AG09309 (cell line): ENCODE measurements around the gene SSX4B.
"Not testable (repeated sequence)": the region's sequence is repeated elsewhere in the genome, so short reads cannot be mapped to it uniquely, and the experiment has no call there.

Source experiments
- DNase-seq: peaks from one replicate; pipeline ENCODE4 v3.0.0-alpha.2; 2010; ENCODE audit warnings: low read depth
- H3K4me3 ChIP-seq: 2 replicates; pipeline ENCODE4 v1.5.1; 2011; ENCODE audit warnings: mild to moderate bottlenecking, low read depth, low read length, moderate library complexity; ENCODE audit not compliant: control insufficient read depth
- TF ChIP-seq, protein P1 (sequence below): IDR thresholded peaks from 2 replicates; pipeline ENCODE4 v1.5.1; 2011; ENCODE audit warnings: mild to moderate bottlenecking, low read depth, low read length, inconsistent platforms; ENCODE audit not compliant: insufficient read depth, control insufficient read depth; ENCODE audit errors: missing control alignments

SSX4B gene

DNA sequence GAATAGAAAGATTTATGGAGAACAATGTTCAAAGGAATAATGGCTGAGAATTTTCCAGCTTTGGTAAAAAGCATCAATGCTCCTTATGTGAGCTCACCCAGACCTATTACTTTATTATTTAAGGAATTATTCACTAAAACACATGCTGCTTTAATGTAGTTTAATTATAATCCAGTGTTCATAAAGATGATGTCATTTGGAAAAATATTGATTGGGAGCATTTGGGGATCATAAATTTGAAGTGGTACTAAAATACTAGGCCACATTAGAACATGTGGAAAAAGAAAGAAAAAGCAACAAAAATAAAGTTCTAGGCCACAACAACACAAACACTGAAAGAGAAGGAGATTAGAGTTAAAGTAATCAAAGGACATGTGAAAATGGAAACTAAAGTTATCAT lies 38.3 kb upstream of the SSX4B start:
- no peak for DNase-seq
- no peak overlapping the region for H3K4me3 ChIP-seq
- TF ChIP-seq, protein P1, sequence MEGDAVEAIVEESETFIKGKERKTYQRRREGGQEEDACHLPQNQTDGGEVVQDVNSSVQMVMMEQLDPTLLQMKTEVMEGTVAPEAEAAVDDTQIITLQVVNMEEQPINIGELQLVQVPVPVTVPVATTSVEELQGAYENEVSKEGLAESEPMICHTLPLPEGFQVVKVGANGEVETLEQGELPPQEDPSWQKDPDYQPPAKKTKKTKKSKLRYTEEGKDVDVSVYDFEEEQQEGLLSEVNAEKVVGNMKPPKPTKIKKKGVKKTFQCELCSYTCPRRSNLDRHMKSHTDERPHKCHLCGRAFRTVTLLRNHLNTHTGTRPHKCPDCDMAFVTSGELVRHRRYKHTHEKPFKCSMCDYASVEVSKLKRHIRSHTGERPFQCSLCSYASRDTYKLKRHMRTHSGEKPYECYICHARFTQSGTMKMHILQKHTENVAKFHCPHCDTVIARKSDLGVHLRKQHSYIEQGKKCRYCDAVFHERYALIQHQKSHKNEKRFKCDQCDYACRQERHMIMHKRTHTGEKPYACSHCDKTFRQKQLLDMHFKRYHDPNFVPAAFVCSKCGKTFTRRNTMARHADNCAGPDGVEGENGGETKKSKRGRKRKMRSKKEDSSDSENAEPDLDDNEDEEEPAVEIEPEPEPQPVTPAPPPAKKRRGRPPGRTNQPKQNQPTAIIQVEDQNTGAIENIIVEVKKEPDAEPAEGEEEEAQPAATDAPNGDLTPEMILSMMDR: no peak

DNA sequence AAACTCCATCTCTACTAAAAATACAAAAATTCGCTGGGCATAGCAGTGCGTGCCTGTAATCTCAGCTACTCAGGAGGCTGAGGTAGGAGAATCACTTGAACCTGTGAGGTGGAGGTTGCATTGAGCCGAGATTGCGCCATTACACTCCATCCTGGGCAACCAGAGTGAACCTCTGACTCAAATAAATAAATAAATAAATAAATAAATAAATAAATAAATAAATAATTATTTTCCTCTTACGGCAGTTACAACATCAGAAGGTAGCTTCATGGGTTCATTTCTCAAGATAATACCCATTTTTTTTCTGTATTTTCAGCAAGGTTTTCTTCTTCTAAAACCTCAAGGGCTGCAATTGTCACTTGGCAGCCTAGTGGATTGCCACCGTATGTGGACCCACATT lies 35.4 kb upstream of the SSX4B start:
- not testable (repeated sequence) for DNase-seq, H3K4me3 ChIP-seq

GRCh38 chrX:48433713-48434112 lies 22.0 kb upstream of the SSX4B start:
- DNase-seq, H3K4me3 ChIP-seq: not testable (repeated sequence)

DNA sequence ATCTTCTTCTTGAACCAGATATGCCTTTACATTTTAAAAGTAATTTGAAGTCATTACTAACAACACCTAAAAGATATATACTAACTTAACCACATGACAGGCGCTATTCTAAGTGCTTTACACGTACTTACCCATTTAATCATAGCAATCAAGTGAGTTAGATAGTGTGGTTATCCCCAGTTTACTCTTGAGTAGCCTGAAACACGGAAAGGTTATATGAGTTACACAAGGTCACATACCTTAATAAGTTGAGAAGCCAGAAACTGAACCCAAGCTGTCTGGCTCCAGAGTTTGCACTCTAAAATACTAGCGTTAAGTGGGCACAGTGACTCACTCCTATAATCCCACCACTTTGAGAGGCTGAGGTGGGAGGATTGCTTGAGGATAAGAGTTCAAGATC lies 18.4 kb upstream of the SSX4B start:
- DNase-seq, H3K4me3 ChIP-seq: not testable (repeated sequence)

- H3K4me3 ChIP-seq, DNase-seq: not testable (repeated sequence)
Observed at GRCh38 chrX:48429606-48430005, 17.8 kb upstream of the SSX4B start.

- H3K4me3 ChIP-seq, DNase-seq: not testable (repeated sequence)
Observed at GRCh38 chrX:48427027-48427716, 15.4 kb upstream of the SSX4B start.

GRCh38 chrX:48397825-48398224 lies 13.9 kb downstream of the SSX4B start:
- not testable (repeated sequence) for DNase-seq, H3K4me3 ChIP-seq

DNA sequence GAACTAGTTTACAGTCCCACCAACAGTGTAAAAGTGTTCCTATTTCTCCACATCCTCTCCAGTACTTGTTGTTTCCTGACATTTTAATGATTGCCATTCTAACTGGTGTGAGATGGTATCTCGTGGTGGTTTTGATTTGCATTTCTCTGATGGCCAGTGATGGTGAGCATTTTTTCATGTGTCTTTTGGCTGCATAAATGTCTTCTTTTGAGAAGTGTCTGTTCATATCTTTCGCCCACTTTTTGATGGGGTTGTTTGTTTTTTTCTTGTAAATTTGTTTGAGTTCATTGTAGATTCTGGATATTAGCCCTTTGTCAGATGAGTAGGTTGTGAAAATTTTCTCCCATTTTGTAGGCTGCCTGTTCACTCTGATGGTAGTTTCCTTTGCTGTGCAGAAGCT lies 14.8 kb downstream of the SSX4B start:
- DNase-seq, H3K4me3 ChIP-seq: not testable (repeated sequence)

DNA sequence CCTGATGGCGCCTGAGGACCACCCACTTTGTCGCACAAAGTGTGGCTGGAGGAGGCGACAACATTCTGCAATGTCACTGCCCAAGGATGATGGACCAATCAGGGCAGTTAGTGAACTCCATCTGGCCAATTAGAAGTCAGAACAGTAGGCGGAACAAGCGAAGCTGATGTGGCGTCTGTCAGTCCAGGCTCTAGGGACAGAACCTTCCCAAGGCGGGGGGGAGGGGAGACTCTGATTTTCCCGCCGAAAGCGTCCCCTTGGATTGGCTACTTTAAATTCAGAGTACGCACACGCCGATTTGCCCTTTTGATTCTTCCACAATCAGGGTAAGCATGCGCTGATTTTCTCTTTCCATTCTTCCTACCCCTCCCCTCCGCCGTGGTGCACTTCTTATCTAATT lies 28.5 kb downstream of the SSX4B start, which contains the start of gene SSX4:
SSX4 (plus strand) TSS at position 301 of the 400 bp plus-strand sequence. CDS start 515 bp downstream, outside the sequence.
- DNase-seq: not testable (repeated sequence)

DNA sequence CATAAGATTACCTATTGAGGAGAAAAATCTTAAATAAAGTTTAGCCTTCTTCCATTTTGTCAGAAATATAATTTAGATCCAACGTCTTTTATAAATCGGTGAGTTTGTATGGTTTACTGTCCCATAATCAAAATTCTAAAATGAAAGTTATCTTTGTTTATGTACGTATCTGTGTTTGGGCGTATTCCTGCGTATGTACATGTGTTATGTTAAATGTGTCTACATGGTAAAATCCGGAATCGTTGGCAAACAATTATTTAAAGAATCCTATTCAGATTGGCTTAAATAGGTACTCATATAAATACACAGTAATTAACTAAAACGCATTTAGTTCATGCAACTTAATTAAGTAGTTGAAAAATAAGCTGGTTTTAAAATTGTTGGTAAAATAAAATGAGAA lies 41.4 kb downstream of the SSX4B start:
- not testable (repeated sequence) for DNase-seq, H3K4me3 ChIP-seq

More for the DNA sequence above, 28.5 kb downstream of the SSX4B start, which contains the start of gene SSX4:
- not testable (repeated sequence) for H3K4me3 ChIP-seq

DNA sequence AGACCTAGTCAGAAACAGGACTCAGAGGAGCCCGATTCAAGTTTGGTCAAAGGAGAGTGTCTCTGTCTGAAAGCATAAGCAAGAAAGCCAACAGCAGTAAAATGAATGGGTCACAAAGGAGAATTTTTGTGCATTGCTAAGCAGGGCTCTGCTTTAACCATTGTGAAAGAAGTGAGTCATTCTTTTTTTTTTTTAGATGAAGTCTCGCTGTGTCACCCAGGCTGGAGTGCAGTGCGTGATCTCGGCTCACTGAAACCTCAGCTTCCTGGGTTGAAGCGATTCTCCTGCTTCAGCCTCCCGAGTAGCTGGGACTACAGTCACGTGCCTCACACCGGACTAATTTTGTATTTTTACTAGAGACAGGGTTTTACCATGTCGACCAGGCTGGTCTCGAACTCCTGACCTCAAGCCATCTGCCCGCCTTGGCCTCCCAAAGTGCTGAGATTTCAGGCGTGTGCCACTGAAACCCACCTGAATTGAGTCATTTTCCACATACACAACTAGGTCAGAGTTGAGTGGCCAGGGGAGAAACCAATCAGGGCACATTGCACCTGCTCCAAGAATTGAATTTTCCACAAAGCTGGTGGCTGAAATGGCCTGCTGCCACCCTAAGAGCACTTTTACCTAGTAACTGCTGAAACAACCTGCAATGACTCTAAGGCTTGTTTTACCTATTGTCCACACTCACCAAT lies 43.9 kb downstream of the SSX4B start:
- DNase-seq, H3K4me3 ChIP-seq: not testable (repeated sequence)

GRCh38 chrX:48359281-48359680 lies 52.5 kb downstream of the SSX4B start:
- not testable (repeated sequence) for DNase-seq

DNA sequence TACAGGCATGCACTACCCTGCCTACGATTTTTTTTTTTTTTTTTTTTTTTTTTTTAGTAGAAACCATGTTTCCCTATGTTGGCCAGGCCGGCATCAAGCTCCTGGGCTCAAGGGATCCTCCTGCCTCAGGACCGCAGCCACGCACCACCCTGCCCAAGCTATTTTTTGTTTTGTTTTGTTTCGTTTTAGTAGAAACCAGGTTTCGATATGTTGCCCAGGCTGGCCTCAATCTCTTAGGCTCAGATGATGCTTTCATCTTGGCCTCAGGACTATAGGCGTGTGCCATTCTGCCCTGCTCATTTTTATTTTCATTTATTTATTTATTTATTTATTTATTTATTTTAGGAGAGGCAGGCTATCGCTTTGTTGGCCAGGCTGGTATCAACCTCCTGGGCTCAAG lies 54.1 kb downstream of the SSX4B start:
- DNase-seq: no peak
- TF ChIP-seq, protein P1: no peak
- no peak overlapping the region for H3K4me3 ChIP-seq

More at GRCh38 chrX:48359281-48359680, 52.5 kb downstream of the SSX4B start:
- H3K4me3 ChIP-seq: not testable (repeated sequence)

DNA sequence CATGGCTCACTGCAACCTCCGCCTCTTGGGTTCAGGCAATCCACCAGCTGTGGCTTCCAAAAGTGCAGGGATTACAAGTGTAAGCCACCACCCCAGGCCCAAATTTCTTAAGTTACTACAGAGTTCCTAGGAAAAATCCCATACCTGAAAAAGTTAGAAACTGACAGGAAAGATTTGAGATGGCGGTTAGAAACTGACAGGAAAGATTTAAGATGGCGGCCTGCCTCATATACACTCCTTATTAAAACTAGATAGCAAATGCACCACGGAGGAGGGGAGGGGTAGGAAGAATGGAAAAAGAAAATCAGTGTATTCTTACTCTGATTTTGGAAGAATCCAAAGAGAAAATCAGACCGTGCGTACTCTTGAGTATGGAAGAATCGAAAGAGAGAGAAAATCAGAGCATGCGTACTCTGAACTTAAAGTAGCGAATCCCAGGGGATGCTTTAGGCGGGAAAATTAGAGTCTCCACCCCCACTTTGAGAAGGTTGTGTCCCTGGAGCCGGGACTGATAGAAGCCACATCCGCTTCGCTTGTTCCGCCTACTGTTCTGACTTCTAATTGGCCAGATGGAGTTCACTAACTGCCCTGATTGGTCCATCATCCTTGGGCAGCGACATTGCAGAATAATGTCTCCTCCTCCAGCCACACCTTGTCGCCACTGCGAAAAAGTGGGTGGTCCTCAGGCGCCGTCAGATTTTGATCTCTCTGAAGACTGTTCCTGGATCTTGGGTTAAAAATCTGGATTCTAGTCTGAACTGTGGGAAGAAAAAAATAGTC lies 55.3 kb downstream of the SSX4B start, which contains the start of gene SSX3:
SSX3 (minus strand) TSS at position 389 of the 780 bp plus-strand sequence. CDS start 1,454 bp downstream, outside the sequence.
- not testable (repeated sequence) for H3K4me3 ChIP-seq, DNase-seq
